Endothelial cell of umbilical vein (primary cell): ENCODE measurements around the gene ETNK1. TPM values are rescaled to one million over a fixed set of nuclear protein-coding genes. Genes with fewer than 3 reads are reported as not detected.
A peak's percentile ranks its signal among the peaks of the same experiment; 100 is the strongest.

Source experiments
- BruUV-seq: library from RNA; stranded (reverse); fragments of 400-500 nt; replicated peaks from 2 replicates; lab custom pipeline; 2021; lab: Mats Ljungman, UMichigan
- CTCF ChIA-PET: fragments of 300-600, 350-600 bp; sonication (Branson Sonifier 250); formaldehyde crosslinking; loops from one replicate; lab custom pipeline; 2021; ENCODE audit warnings: antibody characterized with exemption, inconsistent platforms; lab: Charles Lee
- POLR2A ChIA-PET: fragments of 300-600, 350-600 bp; sonication (Branson Sonifier 250); formaldehyde crosslinking; loops from one replicate; lab custom pipeline; 2021; ENCODE audit warnings: antibody characterized with exemption, inconsistent platforms; lab: Charles Lee
- DNase-seq: peaks from one replicate; pipeline ENCODE4 v3.0.0-alpha.2; 2011; ENCODE audit warnings: low read depth, low spot score
- FAIRE-seq: peaks from 2 replicates; lab custom pipeline; 2011; peaks lifted over from hg19 to GRCh38; lab: Jason Lieb, UNC
- H2AFZ ChIP-seq: 2 replicates; pipeline ENCODE4 v1.6.0; 2012; ENCODE audit warnings: low read depth, low read length, control low read depth, inconsistent platforms
- H3K27ac ChIP-seq: 2 replicates; pipeline ENCODE4 v1.5.1; 2011; ENCODE audit warnings: low read depth, mild to moderate bottlenecking, control low read depth, low read length, moderate library complexity; ENCODE audit not compliant: insufficient read depth
- H3K27me3 ChIP-seq, 2 experiments: 2 replicates each; pipeline versions ENCODE4 v1.6.0 to v1.6.1; 2011; ENCODE audit warnings: low read length in 2 of 2, mixed read lengths in 1 of 2; ENCODE audit not compliant: control insufficient read depth in 2 of 2, insufficient read depth in 2 of 2
- H3K36me3 ChIP-seq, 2 experiments: 2 replicates in 1 of 2; 3 replicates in 1 of 2; pipeline ENCODE4 v1.5.1; 2011; ENCODE audit warnings: low read length in 2 of 2, mild to moderate bottlenecking in 1 of 2, moderate library complexity in 1 of 2; ENCODE audit not compliant: control insufficient read depth in 2 of 2, insufficient read depth in 2 of 2; ENCODE audit errors: extremely low read depth in 1 of 2
- H3K4me1 ChIP-seq: 3 replicates; pipeline ENCODE4 v1.5.1; 2011; ENCODE audit warnings: mild to moderate bottlenecking, low read length; ENCODE audit not compliant: control insufficient read depth, insufficient read depth; ENCODE audit errors: extremely low read depth
- H3K4me2 ChIP-seq: 2 replicates; pipeline ENCODE4 v1.6.1; 2011; ENCODE audit warnings: low read length, control low read depth, mixed read lengths; ENCODE audit not compliant: insufficient read depth
- H3K4me3 ChIP-seq, 3 experiments: fragments of 200-600 bp in 1 of 3; sonication (generic), shearing (Covaris generic) in 1 of 3; replicated peaks in 1 of 3; 2 replicates each; pipeline ENCODE4 v1.5.1; 2011 to 2016; ENCODE audit warnings: control low read depth in 3 of 3, low read length in 3 of 3, mild to moderate bottlenecking in 2 of 3, inconsistent platforms in 1 of 3, low read depth in 1 of 3, moderate library complexity in 1 of 3; ENCODE audit not compliant: insufficient read depth in 1 of 3
- H3K79me2 ChIP-seq: 2 replicates; pipeline ENCODE4 v1.6.0; 2012; ENCODE audit warnings: low read length, inconsistent platforms; ENCODE audit not compliant: control insufficient read depth, insufficient read depth
- H3K9ac ChIP-seq: replicated peaks from 2 replicates; pipeline ENCODE3; 2011; ENCODE audit warnings: low read length, control low read depth; ENCODE audit not compliant: insufficient read depth; ENCODE audit errors: extremely low read depth
- H3K9me1 ChIP-seq: replicated peaks from 3 replicates; pipeline ENCODE4 v1.6.0; 2011; ENCODE audit warnings: mild to moderate bottlenecking, low read length; ENCODE audit not compliant: control insufficient read depth, insufficient read depth; ENCODE audit errors: extremely low read depth
- H3K9me3 ChIP-seq: replicated peaks from 2 replicates; pipeline ENCODE4 v1.5.1; 2012; ENCODE audit warnings: low read length, inconsistent platforms; ENCODE audit not compliant: control insufficient read depth, insufficient read depth
- H4K20me1 ChIP-seq: replicated peaks from 2 replicates; pipeline ENCODE3; 2011; ENCODE audit warnings: mild to moderate bottlenecking, low read length; ENCODE audit not compliant: control insufficient read depth, insufficient read depth; ENCODE audit errors: extremely low read depth
- EZH2 ChIP-seq: IDR thresholded peaks from 2 replicates; pipeline ENCODE4 v1.6.1; 2012; ENCODE audit warnings: borderline replicate concordance, low read depth, mild to moderate bottlenecking, moderate library complexity, low read length, inconsistent platforms; ENCODE audit not compliant: severe bottlenecking
- FOS ChIP-seq: IDR thresholded peaks from 2 replicates; pipeline ENCODE4 v1.6.1; 2011; ENCODE audit warnings: mild to moderate bottlenecking, low read length, moderate library complexity, borderline replicate concordance; ENCODE audit not compliant: insufficient read depth
- GATA2 ChIP-seq: IDR thresholded peaks from 2 replicates; pipeline ENCODE4 v1.7.0; 2011; ENCODE audit warnings: low read depth, mild to moderate bottlenecking, moderate library complexity, mixed read lengths, low read length; ENCODE audit not compliant: insufficient read length, insufficient read depth
- JUN ChIP-seq: IDR thresholded peaks from 2 replicates; pipeline ENCODE4 v1.6.1; 2011; ENCODE audit warnings: borderline replicate concordance, low read depth; ENCODE audit not compliant: insufficient read length, insufficient read depth
- MAX ChIP-seq: IDR thresholded peaks from 2 replicates; pipeline ENCODE4 v1.6.1; 2011; ENCODE audit not compliant: insufficient read depth, insufficient read length
- MYC ChIP-seq: IDR thresholded peaks from one replicate; pipeline ENCODE4 v1.6.1; 2011; ENCODE audit warnings: mild to moderate bottlenecking, low read depth, low read length
- POLR2A ChIP-seq: IDR thresholded peaks from 2 replicates; pipeline ENCODE4 v1.6.1; 2012; ENCODE audit warnings: low read depth, mild to moderate bottlenecking, control low read depth, low read length
- POLR2AphosphoS5 ChIP-seq: IDR thresholded peaks from 2 replicates; pipeline ENCODE4 v1.6.1; 2012; ENCODE audit warnings: low read depth, mild to moderate bottlenecking, control low read depth, low read length, moderate library complexity; ENCODE audit not compliant: insufficient read depth
- dilution Hi-C: fragments of 300-500 bp; cut with MboI; formaldehyde crosslinking; loops from one replicate; pipeline ENCODE4 v1.15.0; 2019; ENCODE audit warnings: low sequenced_read_pairs; ENCODE audit not compliant: extremely low pct_ligation_motif_present
- intact Hi-C: fragments of 100-400 bp; cut with micrococcal nuclease; formaldehyde crosslinking; loops from one replicate; pipeline ENCODE4 v1.10.0; 2022
- polyA plus RNA-seq, 4 experiments: library from polyadenylated mRNA; depleted of rRNA in 3 of 4; stranded (reverse) in 3 of 4; unstranded in 1 of 4; fragments of >200 nt; gene quantifications; 2 replicates each; pipeline versions ENCODE4 v1.2.1 to v1.2.3, GENCODE V29; 2011 to 2012; ENCODE audit warnings: missing spikeins in 1 of 4
- total RNA-seq: library from RNA; stranded (reverse); gene quantifications from 2 replicates; pipeline ENCODE4 v1.2.3, GENCODE V29; 2021
- TF ChIP-seq, protein P1 (sequence below), 2 donors: IDR thresholded peaks; 1 replicate in 1 of 2; 2 replicates in 1 of 2; pipeline ENCODE4 v1.5.1; 2011; ENCODE audit warnings: low read length in 2 of 2, mild to moderate bottlenecking in 2 of 2, moderate library complexity in 2 of 2, control low read depth in 1 of 2, inconsistent platforms in 1 of 2, low read depth in 1 of 2; ENCODE audit not compliant: insufficient read depth in 1 of 2; ENCODE audit errors: extremely low read depth in 1 of 2

ETNK1 gene
- total and polyA plus RNA-seq, 2 donors (not counting 3 experiments of a cell fraction or from before 2014, with no cell fraction given): 11.4 to 68.4 TPM

GRCh38 chr12:22628228-22628627, 3.3 kb downstream of the ETNK1 start:
- peaks cover 74% of the 10 kb centered on the region for H3K79me2 ChIP-seq
- ChIA-PET POLR2A (no interaction called here), CTCF (interaction anchor here (0.9 to 3.6 kb wide), 11 partner anchors 9 to 930 kb away, joined by 3 to 17 read pairs (median 5); partner anchors contain the start of gene C2CD5)
- peaks cover 0 to 3% of the 10 kb centered on the region in 2 experiments for H3K36me3 ChIP-seq
- H3K4me3 ChIP-seq: peak overlapping the region in 1 of 3 experiments; percentile 96
- H3K4me2 ChIP-seq: peak overlapping the region; percentile 95
- no peak for TF ChIP-seq GATA2
- no peak for TF ChIP-seq FOS
- TF ChIP-seq, protein P1, sequence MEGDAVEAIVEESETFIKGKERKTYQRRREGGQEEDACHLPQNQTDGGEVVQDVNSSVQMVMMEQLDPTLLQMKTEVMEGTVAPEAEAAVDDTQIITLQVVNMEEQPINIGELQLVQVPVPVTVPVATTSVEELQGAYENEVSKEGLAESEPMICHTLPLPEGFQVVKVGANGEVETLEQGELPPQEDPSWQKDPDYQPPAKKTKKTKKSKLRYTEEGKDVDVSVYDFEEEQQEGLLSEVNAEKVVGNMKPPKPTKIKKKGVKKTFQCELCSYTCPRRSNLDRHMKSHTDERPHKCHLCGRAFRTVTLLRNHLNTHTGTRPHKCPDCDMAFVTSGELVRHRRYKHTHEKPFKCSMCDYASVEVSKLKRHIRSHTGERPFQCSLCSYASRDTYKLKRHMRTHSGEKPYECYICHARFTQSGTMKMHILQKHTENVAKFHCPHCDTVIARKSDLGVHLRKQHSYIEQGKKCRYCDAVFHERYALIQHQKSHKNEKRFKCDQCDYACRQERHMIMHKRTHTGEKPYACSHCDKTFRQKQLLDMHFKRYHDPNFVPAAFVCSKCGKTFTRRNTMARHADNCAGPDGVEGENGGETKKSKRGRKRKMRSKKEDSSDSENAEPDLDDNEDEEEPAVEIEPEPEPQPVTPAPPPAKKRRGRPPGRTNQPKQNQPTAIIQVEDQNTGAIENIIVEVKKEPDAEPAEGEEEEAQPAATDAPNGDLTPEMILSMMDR (IDR thresholded peaks at IDR 0.05; ENCODE audit: extremely low read depth in 1 of 2, insufficient read depth in 1 of 2, low read depth in 1 of 2, low read length in 2 of 2): no peak
- no peak for TF ChIP-seq EZH2
- TF ChIP-seq POLR2AphosphoS5: no peak
- no peak for TF ChIP-seq POLR2A
- TF ChIP-seq MAX: no peak
- no peak for TF ChIP-seq JUN
- no peak for TF ChIP-seq MYC
- H3K27me3 ChIP-seq: no peaks in the 10 kb centered on the region
- no peak overlapping the region for H2AFZ ChIP-seq
- H4K20me1 ChIP-seq: peaks cover 9% of the 10 kb centered on the region
- no peak for FAIRE-seq
- dilution Hi-C loops (no loop called here), intact Hi-C loops (loop anchor here (5.0 to 10.0 kb wide), 3 partner anchors 151 to 583 kb away; partner anchors contain the start of gene CMAS)
- H3K4me1 ChIP-seq: peaks cover 29% of the 10 kb centered on the region
- H3K9me1 ChIP-seq: no peaks in the 10 kb centered on the region
- no TSS peak for BruUV-seq
- H3K27ac ChIP-seq: no peak overlapping the region
- H3K9ac ChIP-seq: no peak overlapping the region
- no peaks in the 10 kb centered on the region for H3K9me3 ChIP-seq
- DNase-seq: no peak
